IgD-negative memory B cell (primary cell): ENCODE measurements around the gene OVCA2. TPM values are rescaled to one million over a fixed set of nuclear protein-coding genes. Genes with fewer than 3 reads are reported as not detected.

Experiments used
- H3K27ac Mint-ChIP-seq, 3 donors: one replicate each; pipeline ENCODE4 v1.8.0; 2020 to 2022; ENCODE audit warnings: mild to moderate bottlenecking in 3 of 3, mixed read lengths in 3 of 3, moderate library complexity in 1 of 3
- H3K27me3 Mint-ChIP-seq: one replicate; pipeline ENCODE4 v1.8.0; 2021; ENCODE audit warnings: mixed read lengths
- H3K36me3 Mint-ChIP-seq: one replicate; pipeline ENCODE4 v1.8.0; 2020; ENCODE audit warnings: mild to moderate bottlenecking, mixed read lengths
- H3K4me1 Mint-ChIP-seq, 3 donors: one replicate each; pipeline ENCODE4 v1.8.0; 2020 to 2022; ENCODE audit warnings: mixed read lengths in 3 of 3, mild to moderate bottlenecking in 1 of 3
- H3K4me3 Mint-ChIP-seq, 4 donors: one replicate each; pipeline ENCODE4 v1.8.0; 2020 to 2022; ENCODE audit warnings: mild to moderate bottlenecking in 4 of 4, mixed read lengths in 4 of 4, moderate library complexity in 3 of 4
- H3K9me3 Mint-ChIP-seq, 3 donors: one replicate each; pipeline ENCODE4 v1.8.0; 2020 to 2021; ENCODE audit warnings: mixed read lengths in 3 of 3, mild to moderate bottlenecking in 1 of 3
- polyA plus RNA-seq: library from polyadenylated mRNA; unstranded; fragments of 300-500 nt; fragmentation: Illumina TruSeq; gene quantifications from one replicate; pipeline ENCODE4 v1.2.3, GENCODE V29; 2021

Gene OVCA2
- polyA plus RNA-seq, 1 donor from 2014 or later: 62.5 TPM

- Mint-ChIP-seq H3K27me3 (peaks cover 38% of the 10 kb centered on the region), H3K4me1 (peaks cover 4 to 18% (median 13%) of the 10 kb centered on the region in 3 donors), H3K27ac (no peak overlapping the region), H3K36me3 (no peaks in the 10 kb centered on the region), H3K9me3 (no peaks in the 10 kb centered on the region), H3K4me3 (peak overlapping the region; percentile 5 to 69 (median 32))
These were observed 18.6 kb upstream of the OVCA2 start for GRCh38 chr17:2023256-2023655.

DNA sequence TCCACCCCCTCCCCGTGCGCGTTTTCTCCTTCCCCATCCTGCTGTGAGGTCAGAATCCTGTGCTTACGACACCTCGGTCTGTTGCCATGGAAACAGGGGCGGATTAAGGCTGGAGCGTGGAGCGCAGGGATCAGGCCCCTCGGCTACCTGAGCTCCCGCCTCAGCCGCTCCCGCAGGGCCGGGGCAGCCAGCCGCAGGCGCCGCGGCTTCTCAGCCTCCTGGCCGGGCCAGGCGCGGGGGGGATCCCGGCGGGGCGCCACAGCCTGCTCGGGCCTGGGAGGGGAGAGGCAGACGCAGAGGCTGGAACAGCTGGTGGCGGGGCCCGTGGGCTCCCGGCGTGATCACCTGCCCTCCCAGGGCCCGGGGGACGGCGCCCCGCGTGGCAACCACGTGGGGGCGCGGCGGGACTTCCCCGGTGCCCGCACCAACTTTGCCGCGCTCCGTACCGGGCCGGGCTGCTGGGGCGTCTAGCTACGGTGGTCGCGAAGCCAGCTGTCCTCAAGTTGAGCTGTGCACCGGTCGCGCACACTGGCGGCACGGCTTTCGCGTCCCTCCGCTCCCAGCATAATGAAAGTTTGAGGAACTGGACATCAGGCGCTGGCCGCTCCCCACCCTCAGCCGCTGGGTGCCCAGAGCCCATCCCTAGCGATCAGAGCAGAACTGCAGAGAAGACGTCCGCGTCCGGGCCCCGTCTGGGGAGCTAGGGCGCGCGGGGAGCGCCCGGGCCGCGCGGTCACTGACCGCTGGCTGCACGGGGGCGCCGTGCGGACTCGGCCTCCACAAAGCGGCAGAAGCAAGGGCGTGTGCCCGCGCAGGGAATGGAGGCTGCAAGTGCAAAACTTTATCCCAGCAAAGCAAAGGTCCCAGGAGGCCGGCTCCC is 17.9 kb upstream of the OVCA2 start:
- Mint-ChIP-seq H3K27me3 (peaks cover 41% of the 10 kb centered on the region), H3K36me3 (no peaks in the 10 kb centered on the region), H3K9me3 (no peaks in the 10 kb centered on the region), H3K4me1 (peaks cover 4 to 18% (median 13%) of the 10 kb centered on the region in 3 donors), H3K4me3 (peak overlapping the region in 3 of 4 donors; percentile 68 to 94 (median 70)), H3K27ac (no peak overlapping the region)

- Mint-ChIP-seq H3K27ac (no peak overlapping the region), H3K36me3 (no peaks in the 10 kb centered on the region), H3K9me3 (no peaks in the 10 kb centered on the region), H3K4me3 (peak overlapping the region in 2 of 4 donors; percentile 68 to 77), H3K4me1 (peaks cover 4 to 18% (median 13%) of the 10 kb centered on the region in 3 donors), H3K27me3 (peaks cover 39% of the 10 kb centered on the region)
These were observed 17.1 kb upstream of the OVCA2 start for GRCh38 chr17:2024572-2025219.

DNA sequence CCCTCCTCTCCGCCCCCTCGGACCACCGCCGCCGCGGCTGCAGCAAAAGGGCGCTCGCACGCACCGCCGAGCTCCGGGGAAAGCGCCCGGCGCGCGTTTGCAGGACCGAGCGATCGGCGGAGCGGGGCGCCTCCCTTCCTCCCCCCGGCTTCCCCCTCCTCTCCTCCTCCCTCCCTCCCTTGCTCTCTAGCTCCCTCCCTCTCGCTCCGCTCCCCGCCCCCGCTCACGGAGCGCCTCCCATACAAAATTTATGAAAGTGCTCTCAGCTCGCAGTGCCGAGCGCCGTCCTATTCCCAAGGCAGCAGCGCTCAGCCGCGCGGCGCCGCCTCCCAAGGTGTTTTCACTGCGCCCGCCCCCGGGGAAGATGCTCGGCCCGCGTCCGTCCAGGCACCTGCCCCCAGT is 16.6 kb upstream of the OVCA2 start, which contains the start of gene RTN4RL1:
Gene RTN4RL1 (minus strand): TSS at position 115 of the 402 bp plus-strand sequence. CDS start 469 bp downstream, outside the sequence.
- peak within 1 kb of the TSS; percentile 63 to 94 (median 82) for H3K4me3 Mint-ChIP-seq
- peaks cover 4 to 18% (median 13%) of the 10 kb centered on the region in 3 donors for H3K4me1 Mint-ChIP-seq
- no peaks in the 10 kb centered on the region for H3K9me3 Mint-ChIP-seq
- peaks cover 37% of the 10 kb centered on the region for H3K27me3 Mint-ChIP-seq
- peak within 1 kb of the TSS in 1 of 3 donors; percentile 36 for H3K27ac Mint-ChIP-seq
- no peaks in the 10 kb centered on the region for H3K36me3 Mint-ChIP-seq

DNA sequence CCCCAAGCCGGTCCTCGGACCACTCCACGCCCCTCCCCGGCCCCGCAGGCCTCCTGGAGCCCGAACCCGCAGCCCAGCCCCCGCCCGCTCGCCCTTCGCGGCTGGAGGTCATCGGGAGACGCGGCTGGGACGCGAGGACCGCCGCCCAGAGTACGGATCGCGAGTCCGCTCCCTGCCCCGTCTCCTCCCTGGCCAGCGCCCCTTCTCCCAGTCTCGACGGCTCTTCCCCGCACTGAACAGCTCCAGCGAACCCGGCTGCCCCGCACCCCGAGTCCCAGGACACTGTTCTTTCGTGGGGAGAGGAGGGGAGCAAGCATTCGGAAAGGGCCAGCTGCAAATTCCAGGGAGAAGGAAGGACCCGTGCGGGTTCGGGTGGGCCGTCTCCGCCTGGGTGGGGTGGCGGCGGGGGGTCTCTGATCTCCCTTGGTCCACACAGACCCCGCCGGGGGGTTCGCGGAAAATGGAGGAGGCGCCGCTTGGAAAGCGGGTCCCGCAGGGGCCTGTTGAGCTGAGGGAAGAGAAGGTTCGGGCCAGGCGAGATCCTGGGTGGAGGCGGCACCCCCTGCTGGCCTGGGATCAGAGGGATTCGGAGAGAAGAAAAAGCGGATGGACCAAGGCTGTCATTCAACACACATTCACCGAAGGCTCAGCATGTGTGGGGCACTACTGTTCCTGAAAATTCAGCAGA is 16.1 kb upstream of the OVCA2 start:
- peak overlapping the region; percentile 63 to 92 (median 82) for H3K4me3 Mint-ChIP-seq
- no peaks in the 10 kb centered on the region for H3K36me3 Mint-ChIP-seq
- H3K4me1 Mint-ChIP-seq: peaks cover 6 to 23% (median 15%) of the 10 kb centered on the region in 3 donors
- peak overlapping the region in 1 of 3 donors; percentile 36 for H3K27ac Mint-ChIP-seq
- H3K9me3 Mint-ChIP-seq: no peaks in the 10 kb centered on the region
- H3K27me3 Mint-ChIP-seq: peaks cover 35% of the 10 kb centered on the region

GRCh38 chr17:2027528-2028233 is 14.1 kb upstream of the OVCA2 start:
- Mint-ChIP-seq H3K9me3 (no peaks in the 10 kb centered on the region), H3K4me1 (peaks cover 9 to 20% (median 19%) of the 10 kb centered on the region in 3 donors), H3K27me3 (peaks cover 35% of the 10 kb centered on the region), H3K27ac (peak overlapping the region in 2 of 3 donors; percentile 59 to 86), H3K36me3 (no peaks in the 10 kb centered on the region), H3K4me3 (peak overlapping the region in 3 of 4 donors; percentile 12 to 93 (median 86))

- Mint-ChIP-seq H3K27me3 (peaks cover 30% of the 10 kb centered on the region), H3K36me3 (no peaks in the 10 kb centered on the region), H3K4me1 (peaks cover 11 to 20% (median 20%) of the 10 kb centered on the region in 3 donors), H3K27ac (peak overlapping the region in 1 of 3 donors; percentile 86), H3K4me3 (peak overlapping the region in 2 of 4 donors; percentile 28 to 93), H3K9me3 (no peaks in the 10 kb centered on the region)
These were observed 13.6 kb upstream of the OVCA2 start for GRCh38 chr17:2028234-2028614.

GRCh38 chr17:2028737-2029136 is 13.1 kb upstream of the OVCA2 start:
- Mint-ChIP-seq H3K4me3 (peak overlapping the region in 3 of 4 donors; percentile 22 to 93 (median 28)), H3K36me3 (no peaks in the 10 kb centered on the region), H3K4me1 (peaks cover 11 to 21% (median 20%) of the 10 kb centered on the region in 3 donors), H3K27ac (peak overlapping the region in 1 of 3 donors; percentile 86), H3K27me3 (peaks cover 28% of the 10 kb centered on the region), H3K9me3 (no peaks in the 10 kb centered on the region)

DNA sequence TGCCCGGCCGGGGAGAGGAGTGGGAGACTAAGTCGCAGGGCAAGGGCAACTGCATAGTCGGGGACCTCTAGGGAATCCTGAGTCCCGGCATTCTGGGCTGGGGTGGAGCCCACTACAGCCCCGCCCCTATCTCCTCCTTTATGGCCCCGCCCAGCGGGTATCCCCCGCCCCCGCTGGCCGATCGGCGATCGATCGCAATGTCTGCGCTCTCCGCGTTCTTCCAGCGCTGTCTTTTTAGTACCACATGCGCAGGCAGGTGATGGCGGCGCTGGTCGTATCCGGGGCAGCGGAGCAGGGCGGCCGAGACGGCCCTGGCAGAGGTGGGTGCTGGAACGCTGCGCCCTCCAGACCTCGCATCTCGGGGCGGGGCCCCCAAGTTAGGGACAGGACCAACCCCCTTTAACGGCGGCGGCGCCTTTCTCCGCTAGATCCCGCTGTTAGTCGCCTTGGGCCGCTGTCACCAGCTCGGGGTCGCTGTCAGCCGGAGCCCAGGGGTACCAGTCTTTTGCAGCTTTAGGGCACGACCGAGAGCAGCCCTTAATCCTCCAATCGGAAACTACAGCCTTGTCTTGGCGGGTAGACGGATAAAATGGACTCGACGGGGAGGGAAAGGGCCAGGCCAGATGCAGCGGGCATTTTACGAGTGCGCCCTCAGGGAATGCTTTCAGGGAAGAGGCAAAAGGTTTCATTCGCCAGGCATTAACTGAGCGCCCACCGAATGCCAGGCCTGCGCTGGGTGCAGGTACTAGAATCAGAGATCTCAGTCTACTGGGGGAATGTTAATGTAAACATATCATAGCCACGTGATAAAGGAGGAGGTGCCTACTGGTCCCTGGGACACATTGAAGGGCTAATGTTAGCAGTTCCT is 11.7 kb upstream of the OVCA2 start, which contains the start of gene DPH1:
Gene DPH1 (plus strand): TSS at position 243 of the 868 bp plus-strand sequence. CDS start 17 bp downstream, at position 260.
- Mint-ChIP-seq H3K9me3 (no peaks in the 10 kb centered on the region), H3K4me1 (peaks cover 11 to 21% (median 20%) of the 10 kb centered on the region in 3 donors), H3K4me3 (peak within 1 kb of the TSS; percentile 93 to 98 (median 96)), H3K27me3 (peaks cover 25% of the 10 kb centered on the region), H3K27ac (peak within 1 kb of the TSS; percentile 86 to 97 (median 88)), H3K36me3 (no peaks in the 10 kb centered on the region)

DNA sequence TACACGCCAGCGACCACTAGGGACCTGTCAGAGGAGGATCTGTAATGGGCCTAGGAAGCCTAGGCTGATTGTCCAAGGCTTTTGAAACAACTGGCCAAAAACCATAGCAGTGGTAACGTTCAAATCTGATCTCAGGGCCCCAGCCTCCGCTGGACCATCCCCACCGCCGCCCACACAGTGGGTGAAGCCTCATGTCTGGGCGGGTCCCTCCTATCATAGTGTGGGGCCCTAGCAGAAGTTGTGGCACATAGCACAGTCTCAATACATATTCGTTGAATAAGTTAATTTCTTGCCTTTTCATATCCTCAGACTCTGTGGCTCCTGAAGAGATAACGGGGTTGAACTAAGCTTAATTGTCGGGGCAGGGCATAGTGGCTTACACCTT is 11.1 kb upstream of the OVCA2 start:
- H3K27ac Mint-ChIP-seq: peak overlapping the region; percentile 70 to 97 (median 88)
- no peaks in the 10 kb centered on the region for H3K9me3 Mint-ChIP-seq
- H3K36me3 Mint-ChIP-seq: no peaks in the 10 kb centered on the region
- peaks cover 9 to 21% (median 20%) of the 10 kb centered on the region in 3 donors for H3K4me1 Mint-ChIP-seq
- H3K27me3 Mint-ChIP-seq: peaks cover 24% of the 10 kb centered on the region
- peak overlapping the region; percentile 93 to 98 (median 96) for H3K4me3 Mint-ChIP-seq

- Mint-ChIP-seq H3K36me3 (no peaks in the 10 kb centered on the region), H3K4me3 (peak overlapping the region in 2 of 4 donors; percentile 42 to 62), H3K27me3 (peaks cover 7% of the 10 kb centered on the region), H3K4me1 (peaks cover 7 to 16% (median 15%) of the 10 kb centered on the region in 3 donors), H3K27ac (peak overlapping the region in 1 of 3 donors; percentile 74), H3K9me3 (no peaks in the 10 kb centered on the region)
These were observed 8.7 kb upstream of the OVCA2 start for GRCh38 chr17:2033153-2033552.

GRCh38 chr17:2034157-2034556 is 7.7 kb upstream of the OVCA2 start:
- Mint-ChIP-seq H3K36me3 (no peaks in the 10 kb centered on the region), H3K27ac (no peak overlapping the region), H3K27me3 (no peaks in the 10 kb centered on the region), H3K4me1 (peaks cover 7 to 16% (median 15%) of the 10 kb centered on the region in 3 donors), H3K4me3 (peak overlapping the region in 1 of 4 donors; percentile 47), H3K9me3 (no peaks in the 10 kb centered on the region)
